H1 (cell line): ENCODE data around the gene MARCHF3. TPM values are rescaled to one million over a fixed set of nuclear protein-coding genes. Genes with fewer than 3 reads are reported as not detected.

Experiments
- ASH2L ChIP-seq: fragments of 200-600, 300-600 bp; sonication (generic); IDR thresholded peaks from one replicate; pipeline ENCODE4 v1.7.1; 2017; ENCODE audit warnings: low read length
- CHD2 ChIP-seq: IDR thresholded peaks from 2 replicates; pipeline ENCODE4 v1.6.1; 2012; ENCODE audit warnings: low read length, improper control_type of control experiment
- GABPA ChIP-seq: IDR thresholded peaks from 2 replicates; pipeline ENCODE4 v1.6.1; 2011; ENCODE audit warnings: mild to moderate bottlenecking, low read length, moderate library complexity, borderline replicate concordance; ENCODE audit not compliant: insufficient read depth
- KDM4A ChIP-seq: IDR thresholded peaks from one replicate; pipeline ENCODE4 v1.7.1; 2012; ENCODE audit warnings: low read depth, mild to moderate bottlenecking, moderate library complexity, low read length, inconsistent platforms; ENCODE audit not compliant: severe bottlenecking
- SP1 ChIP-seq: IDR thresholded peaks from 2 replicates; pipeline ENCODE4 v1.6.1; 2011; ENCODE audit warnings: low read depth, low read length
- YY1 ChIP-seq: IDR thresholded peaks from 2 replicates; pipeline ENCODE4 v1.6.1; 2011; ENCODE audit warnings: low read depth, mild to moderate bottlenecking, low read length
- polyA plus RNA-seq, 7 experiments: library from polyadenylated mRNA; depleted of rRNA in 3 of 7; stranded (reverse) in 5 of 7; unstranded in 2 of 7; fragments of >200 nt in 5 of 7; fragments of 200-250 nt in 2 of 7; gene quantifications; 1 replicate in 5 of 7; 2 replicates in 1 of 7; 4 replicates in 1 of 7; pipeline versions ENCODE4 v1.2.1 to v1.2.3, GENCODE V29; 2011 to 2013; ENCODE audit warnings: missing spikeins in 2 of 7, mixed read lengths in 2 of 7
- total RNA-seq: library from RNA; stranded (reverse); fragmentation: NEBNext Ultra II Directional; extraction: Animal tissue kit (Norgen Biotek cat#: 25700); gene quantifications from 2 replicates; pipeline ENCODE4 v1.2.1, GENCODE V29; 2021
- TF ChIP-seq, protein P1 (sequence below): IDR thresholded peaks from 2 replicates; pipeline ENCODE4 v1.6.1; 2012; ENCODE audit warnings: inconsistent platforms

MARCHF3 gene
- total and polyA plus RNA-seq, 2 of the 8 experiments (the other 6 are each of a cell fraction or from before 2014, with no cell fraction given), result 12.0 to 16.9 TPM

DNA sequence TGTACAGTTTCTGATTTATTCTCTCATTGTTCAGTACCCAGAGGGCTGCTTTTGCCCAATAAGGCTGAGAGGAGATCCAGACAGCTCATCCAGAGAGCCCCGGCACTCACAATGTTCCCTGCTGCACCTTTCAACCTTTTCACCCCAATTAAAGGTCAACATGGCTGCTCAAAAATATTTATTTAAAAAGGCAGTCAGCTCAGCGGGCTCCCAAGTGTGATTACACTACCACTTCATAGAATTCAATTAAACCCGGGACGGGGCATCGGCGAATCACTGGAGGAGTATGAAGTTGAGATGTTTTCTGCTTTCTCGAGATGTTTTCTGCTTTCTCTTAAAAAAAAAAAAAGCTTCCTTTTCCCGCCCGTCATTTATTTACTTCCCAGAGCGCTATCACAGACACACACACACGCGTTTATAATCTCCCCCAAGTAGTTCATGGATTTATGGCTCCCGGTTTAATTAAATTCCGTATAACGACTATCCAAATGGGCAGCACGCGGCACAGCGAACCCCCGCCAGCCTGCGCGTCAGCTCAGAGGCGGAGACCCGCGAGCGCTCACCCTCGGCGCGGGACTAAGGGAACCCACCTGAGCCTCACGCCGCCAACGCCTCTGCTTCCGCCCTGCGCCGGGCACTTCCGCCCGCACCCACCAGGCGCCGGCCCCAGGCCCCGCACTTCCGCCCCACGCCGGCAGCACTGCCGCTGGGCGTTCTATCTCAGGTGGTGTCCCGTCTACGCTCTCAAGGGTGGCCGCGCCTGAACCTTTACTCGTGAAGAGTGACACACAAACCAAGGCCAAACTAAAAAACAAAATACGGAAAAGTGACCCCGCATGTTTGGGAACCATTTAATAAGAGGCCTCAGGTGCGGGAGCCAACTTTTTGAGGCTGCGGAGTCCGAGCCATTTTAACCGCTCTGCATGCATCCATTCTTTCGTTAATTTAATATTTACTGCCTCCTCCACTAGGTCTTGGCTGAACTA lies 42.8 kb upstream of the MARCHF3 start, which contains the start of gene C5orf63 (continued):
- no peak for TF ChIP-seq CHD2
- no peak for TF ChIP-seq SP1
- TF ChIP-seq GABPA, result peak; percentile 49; the same call in 1 of the 2 replicates
- TF ChIP-seq, protein P1, sequence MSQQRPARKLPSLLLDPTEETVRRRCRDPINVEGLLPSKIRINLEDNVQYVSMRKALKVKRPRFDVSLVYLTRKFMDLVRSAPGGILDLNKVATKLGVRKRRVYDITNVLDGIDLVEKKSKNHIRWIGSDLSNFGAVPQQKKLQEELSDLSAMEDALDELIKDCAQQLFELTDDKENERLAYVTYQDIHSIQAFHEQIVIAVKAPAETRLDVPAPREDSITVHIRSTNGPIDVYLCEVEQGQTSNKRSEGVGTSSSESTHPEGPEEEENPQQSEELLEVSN, result peak; percentile 65
- TF ChIP-seq ASH2L, result no peak
- TF ChIP-seq YY1, result no peak
- TF ChIP-seq KDM4A, result peak; percentile 46
- TF ChIP-seq, all 59 proteins: peak for 7
